SK-N-SH treated with all-trans-retinoic acid at 6 μM for 48 hours (cell line): ENCODE results near the gene EIF5B.

ENCODE experiments used
- ARNTL ChIP-seq: fragments of 450-650 bp; formaldehyde crosslinking; IDR thresholded peaks from 2 replicates; pipeline ENCODE4 v1.5.0; 2020; ENCODE audit warnings: low read depth, mild to moderate bottlenecking, moderate library complexity, borderline replicate concordance
- BACH2 ChIP-seq: fragments of 250-450 bp; sonication (Bioruptor Pico); IDR thresholded peaks from 2 replicates; pipeline ENCODE4 v1.9.0; 2021; ENCODE audit warnings: mild to moderate bottlenecking, borderline replicate concordance
- CREB5 ChIP-seq: fragments of 250-450 bp; sonication (Bioruptor Pico); IDR thresholded peaks from 2 replicates; pipeline ENCODE4 v1.5.1; 2020; ENCODE audit warnings: low read depth, mild to moderate bottlenecking, moderate library complexity
- CSRNP3 ChIP-seq: fragments of 250-450 bp; sonication (Bioruptor Pico); IDR thresholded peaks from 2 replicates; pipeline ENCODE4 v1.5.1; 2021; ENCODE audit warnings: mild to moderate bottlenecking, moderate library complexity
- ESRRG ChIP-seq: fragments of 250-450 bp; sonication (Bioruptor Pico); IDR thresholded peaks from 2 replicates; pipeline ENCODE4 v1.6.1; 2021; ENCODE audit warnings: mild to moderate bottlenecking
- ISL1 ChIP-seq: fragments of 250-450 bp; sonication (Bioruptor Pico); IDR thresholded peaks from 2 replicates; pipeline ENCODE4 v2.1.2; 2022; ENCODE audit warnings: mild to moderate bottlenecking, moderate library complexity
- PATZ1 ChIP-seq: fragments of 250-450 bp; sonication (Bioruptor Pico); IDR thresholded peaks from 2 replicates; pipeline ENCODE4 v1.8.0; 2020; ENCODE audit warnings: mild to moderate bottlenecking, moderate library complexity, borderline replicate concordance
- RARB ChIP-seq: fragments of 250-450 bp; sonication (Bioruptor Pico); IDR thresholded peaks from 2 replicates; pipeline ENCODE4 v1.8.0; 2021; ENCODE audit warnings: mild to moderate bottlenecking, moderate library complexity
- SNAI2 ChIP-seq: fragments of 250-450 bp; sonication (Bioruptor Pico); IDR thresholded peaks from 2 replicates; pipeline ENCODE4 v1.5.0; 2020; ENCODE audit warnings: mild to moderate bottlenecking, moderate library complexity
- TCF4 ChIP-seq: fragments of 250-450 bp; sonication (Bioruptor Pico); IDR thresholded peaks from 2 replicates; pipeline ENCODE4 v1.8.0; 2021; ENCODE audit warnings: mild to moderate bottlenecking, moderate library complexity, borderline replicate concordance
- TOX ChIP-seq: fragments of 250-450 bp; sonication (Bioruptor Pico); IDR thresholded peaks from 2 replicates; pipeline ENCODE4 v1.8.0; 2021; ENCODE audit warnings: mild to moderate bottlenecking, moderate library complexity, borderline replicate concordance
- ZFP3 ChIP-seq: fragments of 250-450 bp; sonication (Bioruptor Pico); IDR thresholded peaks from 2 replicates; pipeline ENCODE4 v1.5.0; 2020; ENCODE audit warnings: mild to moderate bottlenecking, moderate library complexity
- ZNF565 ChIP-seq: fragments of 450-650 bp; formaldehyde crosslinking; conservative IDR thresholded peaks from 2 replicates; pipeline ENCODE4 v1.5.0; 2020; ENCODE audit warnings: low read depth, mild to moderate bottlenecking, moderate library complexity
- ZNF8 ChIP-seq: fragments of 450-650 bp; formaldehyde crosslinking; IDR thresholded peaks from 2 replicates; pipeline ENCODE4 v1.5.0; 2020; ENCODE audit warnings: mild to moderate bottlenecking, moderate library complexity

GRCh38 chr2:99433340-99433739 lies 96.2 kb downstream of the EIF5B start:
- TF ChIP-seq ZFP3 (CRISPR knock-in tag), result no peak
- no peak for TF ChIP-seq TCF4 (CRISPR knock-in tag)
- TF ChIP-seq CREB5 (CRISPR knock-in tag), result no peak
- TF ChIP-seq CSRNP3 (CRISPR knock-in tag), result no peak
- no peak for TF ChIP-seq ZNF8 (CRISPR knock-in tag)
- no peak for TF ChIP-seq PATZ1 (CRISPR knock-in tag)
- no peak for TF ChIP-seq ISL1 (CRISPR knock-in tag)
- TF ChIP-seq RARB, result no peak
- no peak for TF ChIP-seq TOX
- TF ChIP-seq ARNTL (CRISPR knock-in tag), result no peak
- TF ChIP-seq BACH2, result no peak
- no peak for TF ChIP-seq ZNF565 (CRISPR knock-in tag)
- no peak for TF ChIP-seq ESRRG (CRISPR knock-in tag)
- no peak for TF ChIP-seq SNAI2 (CRISPR knock-in tag)
